ENCODE data around the gene KCNG1.
"Not testable (repeated sequence)": the region's sequence is repeated elsewhere in the genome, so short reads cannot be mapped to it uniquely, and the experiment has no call there.

KCNG1 gene

GRCh38 chr20:50992733-50993457 lies 30.0 kb downstream of the KCNG1 start:
- FAIRE-seq (no peak), DNase-seq (ENCODE audit: insufficient read length) (no peak)
- TF ChIP-seq TAF1 (IDR thresholded peaks at IDR 0.05; ENCODE audit: borderline replicate concordance, low read depth, low read length): no peak
- no peak for TF ChIP-seq POLR2AphosphoS5 (IDR thresholded peaks at IDR 0.05; ENCODE audit: low read depth, low read length)
- no peak for TF ChIP-seq POLR2A (IDR thresholded peaks at IDR 0.05; ENCODE audit: low read depth, low read length)

- DNase-seq (ENCODE audit: insufficient read length) (no peak), FAIRE-seq (no peak)
- TF ChIP-seq POLR2AphosphoS5 (IDR thresholded peaks at IDR 0.05; ENCODE audit: low read depth, low read length): no peak
- no peak for TF ChIP-seq TAF1 (IDR thresholded peaks at IDR 0.05; ENCODE audit: borderline replicate concordance, low read depth, low read length)
- no peak for TF ChIP-seq POLR2A (IDR thresholded peaks at IDR 0.05; ENCODE audit: low read depth, low read length)
Measured at GRCh38 chr20:50992336-50992732, 30.6 kb downstream of the KCNG1 start.

- TF ChIP-seq TAF1 (IDR thresholded peaks at IDR 0.05; ENCODE audit: borderline replicate concordance, low read depth, low read length) (no peak), POLR2AphosphoS5 (IDR thresholded peaks at IDR 0.05; ENCODE audit: low read depth, low read length) (no peak), POLR2A (IDR thresholded peaks at IDR 0.05; ENCODE audit: low read depth, low read length) (no peak)
- DNase-seq (ENCODE audit: insufficient read length) (no peak), FAIRE-seq (no peak)
Measured at GRCh38 chr20:50991076-50991475, 31.8 kb downstream of the KCNG1 start.

GRCh38 chr20:50987493-50988210 lies 35.3 kb downstream of the KCNG1 start:
- FAIRE-seq (no peak), DNase-seq (ENCODE audit: insufficient read length) (peak; percentile 58)
- TF ChIP-seq POLR2A (IDR thresholded peaks at IDR 0.05; ENCODE audit: low read depth, low read length) (no peak), POLR2AphosphoS5 (IDR thresholded peaks at IDR 0.05; ENCODE audit: low read depth, low read length) (no peak), TAF1 (IDR thresholded peaks at IDR 0.05; ENCODE audit: borderline replicate concordance, low read depth, low read length) (no peak)

GRCh38 chr20:50983321-50983720 lies 39.6 kb downstream of the KCNG1 start:
- TF ChIP-seq POLR2AphosphoS5 (IDR thresholded peaks at IDR 0.05; ENCODE audit: low read depth, low read length): no peak
- TF ChIP-seq POLR2A (IDR thresholded peaks at IDR 0.05; ENCODE audit: low read depth, low read length): no peak

GRCh38 chr20:50982363-50982762 lies 40.5 kb downstream of the KCNG1 start:
- DNase-seq (ENCODE audit: insufficient read length): no peak

More at GRCh38 chr20:50983321-50983720, 39.6 kb downstream of the KCNG1 start:
- DNase-seq (ENCODE audit: insufficient read length) (no peak), FAIRE-seq (no peak)

GRCh38 chr20:50981714-50982048 lies 41.2 kb downstream of the KCNG1 start:
- no peak for DNase-seq (ENCODE audit: insufficient read length)
- no peak for TF ChIP-seq POLR2AphosphoS5 (IDR thresholded peaks at IDR 0.05; ENCODE audit: low read depth, low read length)
- TF ChIP-seq TAF1 (IDR thresholded peaks at IDR 0.05; ENCODE audit: borderline replicate concordance, low read depth, low read length): no peak
- TF ChIP-seq POLR2A (IDR thresholded peaks at IDR 0.05; ENCODE audit: low read depth, low read length): no peak

More at GRCh38 chr20:50982363-50982762, 40.5 kb downstream of the KCNG1 start:
- FAIRE-seq: no peak
- no peak for TF ChIP-seq POLR2A (IDR thresholded peaks at IDR 0.05; ENCODE audit: low read depth, low read length)
- TF ChIP-seq TAF1 (IDR thresholded peaks at IDR 0.05; ENCODE audit: borderline replicate concordance, low read depth, low read length): no peak
- TF ChIP-seq POLR2AphosphoS5 (IDR thresholded peaks at IDR 0.05; ENCODE audit: low read depth, low read length): no peak

GRCh38 chr20:50980851-50981713 lies 41.8 kb downstream of the KCNG1 start:
- DNase-seq (ENCODE audit: insufficient read length) (peak; percentile 60), FAIRE-seq (peak; percentile 56)
- TF ChIP-seq POLR2A (IDR thresholded peaks at IDR 0.05; ENCODE audit: low read depth, low read length) (no peak), TAF1 (IDR thresholded peaks at IDR 0.05; ENCODE audit: borderline replicate concordance, low read depth, low read length) (no peak), POLR2AphosphoS5 (IDR thresholded peaks at IDR 0.05; ENCODE audit: low read depth, low read length) (no peak)

More at GRCh38 chr20:50981714-50982048, 41.2 kb downstream of the KCNG1 start:
- no peak for FAIRE-seq

GRCh38 chr20:50980071-50980681 lies 42.7 kb downstream of the KCNG1 start:
- FAIRE-seq (no peak), DNase-seq (ENCODE audit: insufficient read length) (no peak)
- TF ChIP-seq TAF1 (IDR thresholded peaks at IDR 0.05; ENCODE audit: borderline replicate concordance, low read depth, low read length) (no peak), POLR2A (IDR thresholded peaks at IDR 0.05; ENCODE audit: low read depth, low read length) (no peak), POLR2AphosphoS5 (IDR thresholded peaks at IDR 0.05; ENCODE audit: low read depth, low read length) (no peak)

GRCh38 chr20:50978533-50978932 lies 44.4 kb downstream of the KCNG1 start:
- not testable (repeated sequence) for DNase-seq (ENCODE audit: insufficient read length); FAIRE-seq
